IMR-90 (cell line): Measurements from ENCODE around the gene CADM1.

Experiments used
- BHLHE40 ChIP-seq: fragments of 150-350 bp; IDR thresholded peaks from 2 replicates; pipeline ENCODE4 v1.6.1; 2016; ENCODE audit warnings: mild to moderate bottlenecking, low read depth, low read length
- CEBPB ChIP-seq: IDR thresholded peaks from 2 replicates; pipeline ENCODE4 v1.6.1; 2012; ENCODE audit warnings: low read depth, low read length, improper control_type of control experiment
- MAFK ChIP-seq: IDR thresholded peaks from 2 replicates; pipeline ENCODE4 v1.6.1; 2012; ENCODE audit warnings: low read depth, low read length, improper control_type of control experiment
- NFE2L2 ChIP-seq: fragments of 150-350 bp; IDR thresholded peaks from 2 replicates; pipeline ENCODE4 v1.6.1; 2016; ENCODE audit warnings: low read depth, mild to moderate bottlenecking, low read length
- POLR2A ChIP-seq: IDR thresholded peaks from 2 replicates; pipeline ENCODE4 v1.6.1; 2012; ENCODE audit warnings: mild to moderate bottlenecking, low read depth, low read length
- RAD21 ChIP-seq: IDR thresholded peaks from 2 replicates; pipeline ENCODE4 v1.6.1; 2012; ENCODE audit warnings: low read length, improper control_type of control experiment
- SMC3 ChIP-seq: fragments of 150-350 bp; IDR thresholded peaks from 2 replicates; pipeline ENCODE4 v1.6.1; 2016; ENCODE audit warnings: low read depth, mild to moderate bottlenecking, antibody characterized with exemption, low read length, moderate library complexity
- TF ChIP-seq, protein P1 (sequence below): conservative IDR thresholded peaks from 2 replicates; pipeline ENCODE4 v1.5.1; 2012; ENCODE audit warnings: mild to moderate bottlenecking, low read depth, low read length, improper control_type of control experiment
- TF ChIP-seq, protein P2 (sequence below): fragments of 150-350 bp; IDR thresholded peaks from 2 replicates; pipeline ENCODE4 v1.6.1; 2017; ENCODE audit warnings: mild to moderate bottlenecking, antibody characterized with exemption, low read length, low read depth
- TF ChIP-seq, protein P3 (sequence below): fragments of 150-350 bp; IDR thresholded peaks from 2 replicates; pipeline ENCODE4 v1.6.1; 2016; ENCODE audit warnings: low read depth, mild to moderate bottlenecking, low read length, moderate library complexity, borderline replicate concordance

DNA sequence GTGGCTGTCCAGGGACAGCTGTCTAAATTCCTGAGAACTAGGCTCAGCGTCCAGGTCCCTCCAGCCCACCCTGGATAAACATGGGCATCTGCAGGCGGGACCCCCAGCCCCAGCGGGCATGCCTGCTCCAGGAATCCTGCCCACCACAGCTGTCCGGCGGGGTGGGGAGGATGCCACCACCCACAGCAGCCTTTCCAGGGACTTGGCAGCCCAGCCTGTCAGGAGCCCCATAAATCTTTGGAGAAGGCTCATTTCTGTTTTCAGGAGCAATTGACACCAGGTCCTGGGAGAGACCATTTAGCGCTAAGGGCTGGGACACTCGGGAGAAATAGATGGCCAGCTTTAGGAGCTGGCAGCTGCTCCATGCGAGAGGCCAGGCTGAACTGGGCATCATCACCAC lies 358.9 kb downstream of the CADM1 start:
- TF ChIP-seq SMC3 (no peak), BHLHE40 (no peak), NFE2L2 (no peak), CEBPB (no peak), RAD21 (no peak), MAFK (no peak), POLR2A (no peak)
- TF ChIP-seq, protein P1, sequence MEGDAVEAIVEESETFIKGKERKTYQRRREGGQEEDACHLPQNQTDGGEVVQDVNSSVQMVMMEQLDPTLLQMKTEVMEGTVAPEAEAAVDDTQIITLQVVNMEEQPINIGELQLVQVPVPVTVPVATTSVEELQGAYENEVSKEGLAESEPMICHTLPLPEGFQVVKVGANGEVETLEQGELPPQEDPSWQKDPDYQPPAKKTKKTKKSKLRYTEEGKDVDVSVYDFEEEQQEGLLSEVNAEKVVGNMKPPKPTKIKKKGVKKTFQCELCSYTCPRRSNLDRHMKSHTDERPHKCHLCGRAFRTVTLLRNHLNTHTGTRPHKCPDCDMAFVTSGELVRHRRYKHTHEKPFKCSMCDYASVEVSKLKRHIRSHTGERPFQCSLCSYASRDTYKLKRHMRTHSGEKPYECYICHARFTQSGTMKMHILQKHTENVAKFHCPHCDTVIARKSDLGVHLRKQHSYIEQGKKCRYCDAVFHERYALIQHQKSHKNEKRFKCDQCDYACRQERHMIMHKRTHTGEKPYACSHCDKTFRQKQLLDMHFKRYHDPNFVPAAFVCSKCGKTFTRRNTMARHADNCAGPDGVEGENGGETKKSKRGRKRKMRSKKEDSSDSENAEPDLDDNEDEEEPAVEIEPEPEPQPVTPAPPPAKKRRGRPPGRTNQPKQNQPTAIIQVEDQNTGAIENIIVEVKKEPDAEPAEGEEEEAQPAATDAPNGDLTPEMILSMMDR = no peak
- TF ChIP-seq, protein P2, sequence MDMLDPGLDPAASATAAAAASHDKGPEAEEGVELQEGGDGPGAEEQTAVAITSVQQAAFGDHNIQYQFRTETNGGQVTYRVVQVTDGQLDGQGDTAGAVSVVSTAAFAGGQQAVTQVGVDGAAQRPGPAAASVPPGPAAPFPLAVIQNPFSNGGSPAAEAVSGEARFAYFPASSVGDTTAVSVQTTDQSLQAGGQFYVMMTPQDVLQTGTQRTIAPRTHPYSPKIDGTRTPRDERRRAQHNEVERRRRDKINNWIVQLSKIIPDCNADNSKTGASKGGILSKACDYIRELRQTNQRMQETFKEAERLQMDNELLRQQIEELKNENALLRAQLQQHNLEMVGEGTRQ = no peak
- TF ChIP-seq, protein P3, sequence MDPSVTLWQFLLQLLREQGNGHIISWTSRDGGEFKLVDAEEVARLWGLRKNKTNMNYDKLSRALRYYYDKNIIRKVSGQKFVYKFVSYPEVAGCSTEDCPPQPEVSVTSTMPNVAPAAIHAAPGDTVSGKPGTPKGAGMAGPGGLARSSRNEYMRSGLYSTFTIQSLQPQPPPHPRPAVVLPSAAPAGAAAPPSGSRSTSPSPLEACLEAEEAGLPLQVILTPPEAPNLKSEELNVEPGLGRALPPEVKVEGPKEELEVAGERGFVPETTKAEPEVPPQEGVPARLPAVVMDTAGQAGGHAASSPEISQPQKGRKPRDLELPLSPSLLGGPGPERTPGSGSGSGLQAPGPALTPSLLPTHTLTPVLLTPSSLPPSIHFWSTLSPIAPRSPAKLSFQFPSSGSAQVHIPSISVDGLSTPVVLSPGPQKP = no peak
